ENCODE results near the gene TNNI2. TPM values are rescaled to one million over a fixed set of nuclear protein-coding genes. Genes with fewer than 3 reads are reported as not detected.

Gene TNNI2
- total RNA-seq, 1 donor, result not detected

GRCh38 chr11:1814691-1815090, 24.1 kb upstream of the TNNI2 start:
- no peak overlapping the region for H3K4me3 ChIP-seq (ENCODE audit: low read depth, low read length)
- no peak for TF ChIP-seq CTCF (IDR thresholded peaks at IDR 0.05; ENCODE audit: insufficient read depth, low read depth, low read length)
- no peak for DNase-seq (ENCODE audit: low read depth)

- H3K4me3 ChIP-seq (ENCODE audit: low read depth, low read length), result no peak overlapping the region
- TF ChIP-seq CTCF (IDR thresholded peaks at IDR 0.05; ENCODE audit: insufficient read depth, low read depth, low read length), result no peak
- no peak for DNase-seq (ENCODE audit: low read depth)
These were observed 23.5 kb upstream of the TNNI2 start for GRCh38 chr11:1815311-1815710.

- DNase-seq (ENCODE audit: low read depth), result no peak
- no peak for TF ChIP-seq CTCF (IDR thresholded peaks at IDR 0.05; ENCODE audit: insufficient read depth, low read depth, low read length)
- H3K4me3 ChIP-seq (ENCODE audit: low read depth, low read length), result no peak overlapping the region
These were observed 23.0 kb upstream of the TNNI2 start for GRCh38 chr11:1815751-1816150.

- TF ChIP-seq CTCF (IDR thresholded peaks at IDR 0.05; ENCODE audit: insufficient read depth, low read depth, low read length), result no peak
These were observed 21.8 kb upstream of the TNNI2 start for GRCh38 chr11:1817000-1817399.

GRCh38 chr11:1817511-1817910, 21.3 kb upstream of the TNNI2 start:
- no peak for DNase-seq (ENCODE audit: low read depth)
- no peak overlapping the region for H3K4me3 ChIP-seq (ENCODE audit: low read depth, low read length)
- no peak for TF ChIP-seq CTCF (IDR thresholded peaks at IDR 0.05; ENCODE audit: insufficient read depth, low read depth, low read length)

More at GRCh38 chr11:1817000-1817399, 21.8 kb upstream of the TNNI2 start:
- H3K4me3 ChIP-seq (ENCODE audit: low read depth, low read length), result no peak overlapping the region
- DNase-seq (ENCODE audit: low read depth), result no peak

GRCh38 chr11:1819074-1819473, 19.7 kb upstream of the TNNI2 start:
- no peak for TF ChIP-seq CTCF (IDR thresholded peaks at IDR 0.05; ENCODE audit: insufficient read depth, low read depth, low read length)
- DNase-seq (ENCODE audit: low read depth), result peak; percentile 22
- no peak overlapping the region for H3K4me3 ChIP-seq (ENCODE audit: low read depth, low read length)
